Right lobe of liver (tissue), 4 donors: ENCODE results near the gene USP17L17.
"Not testable (repeated sequence)": the region's sequence is repeated elsewhere in the genome, so short reads cannot be mapped to it uniquely, and the experiment has no call there.

ENCODE experiments used
- CTCF ChIP-seq, 4 donors: fragments of 200-600 bp in 3 of 4; fragments of 450-650 bp in 1 of 4; IDR thresholded peaks; one replicate each; pipeline versions ENCODE4 v1.5.1 to v1.8.0; 2016 to 2022; ENCODE audit warnings: antibody characterized with exemption in 4 of 4, mild to moderate bottlenecking in 2 of 4
- POLR2A ChIP-seq: fragments of 450-650 bp; IDR thresholded peaks from one replicate; pipeline ENCODE4 v1.6.1; 2017; ENCODE audit warnings: antibody characterized with exemption, mild to moderate bottlenecking
- donor health status: DM: no; HTN: no; CAD: no.
- donor health status: DM: no; HTN: no; CAD: no.
- donor health status: DM: no; HTN: yes; CAD: no.

GRCh38 chr4:9262572-9262971 is 18.9 kb downstream of the USP17L17 start, which contains the start of gene USP17L21:
- not testable (repeated sequence) for TF ChIP-seq CTCF (IDR thresholded peaks at IDR 0.05); POLR2A
